GM18861 (cell line): ENCODE results near the gene CHMP4A.
A peak's percentile ranks its signal among the peaks of the same experiment; 100 is the strongest.

ENCODE experiments used
- ATAC-seq: cut with Tn5 transposase; IDR thresholded peaks from one replicate; pipeline ENCODE4 v1.9.1; 2021; ENCODE audit not compliant: unreplicated experiment

CHMP4A gene

GRCh38 chr14:24196071-24197055, 16.9 kb downstream of the CHMP4A start:
- peak; percentile 7 for ATAC-seq

GRCh38 chr14:24195186-24196070, 17.9 kb downstream of the CHMP4A start, which contains the start of gene TM9SF1:
TM9SF1 (minus strand) TSS chr14:24195441; CDS start chr14:24195019, 422 bp downstream.
- ATAC-seq = peak; percentile 78

GRCh38 chr14:24194873-24195185, 18.5 kb downstream of the CHMP4A start:
- ATAC-seq = no peak

- no peak for ATAC-seq
Measured at GRCh38 chr14:24194186-24194872, 19.0 kb downstream of the CHMP4A start.

- no peak for ATAC-seq
Measured at GRCh38 chr14:24192933-24193332, 20.4 kb downstream of the CHMP4A start.

GRCh38 chr14:24190416-24190815, 22.9 kb downstream of the CHMP4A start:
- ATAC-seq = no peak

DNA sequence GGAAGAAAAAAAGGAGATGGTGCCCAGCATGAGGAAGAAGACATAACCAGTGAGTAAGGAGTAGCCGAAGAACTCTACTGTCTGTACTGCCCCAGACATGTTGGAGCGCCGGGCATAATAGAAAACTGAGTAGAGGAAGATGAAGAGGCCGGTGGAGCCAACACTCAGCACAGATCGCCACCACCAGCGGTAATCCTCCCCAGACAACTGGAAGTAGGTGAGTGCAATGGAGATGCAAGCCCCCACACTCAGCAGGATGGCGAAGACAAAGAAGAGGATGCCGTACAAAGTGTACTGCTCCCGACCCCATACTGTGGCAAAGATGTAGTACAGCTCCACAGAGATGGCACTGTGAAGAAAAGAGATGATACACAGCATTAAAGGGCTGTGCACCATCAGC, 23.8 kb downstream of the CHMP4A start:
- no peak for ATAC-seq

DNA sequence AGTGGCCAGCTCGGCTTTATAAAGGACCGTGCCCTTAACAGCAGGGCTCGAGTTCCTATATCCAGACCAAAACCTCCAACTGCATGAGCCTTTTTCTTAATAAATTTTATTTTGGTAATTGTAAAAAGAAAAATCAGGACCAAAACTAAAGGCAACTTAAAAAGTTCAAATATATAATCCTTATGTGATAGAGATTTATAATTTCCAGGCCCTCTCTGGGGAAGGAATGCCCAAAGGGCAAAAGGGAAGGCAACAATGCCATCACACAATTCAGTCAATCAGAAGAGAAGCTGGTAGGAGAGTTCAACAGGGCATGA, 24.3 kb downstream of the CHMP4A start:
- ATAC-seq = no peak

GRCh38 chr14:24188251-24189058, 24.8 kb downstream of the CHMP4A start, which contains the start of gene IPO4:
IPO4 (minus strand) TSS chr14:24188816; CDS start chr14:24188787, 29 bp downstream.
- ATAC-seq = peak; percentile 82

DNA sequence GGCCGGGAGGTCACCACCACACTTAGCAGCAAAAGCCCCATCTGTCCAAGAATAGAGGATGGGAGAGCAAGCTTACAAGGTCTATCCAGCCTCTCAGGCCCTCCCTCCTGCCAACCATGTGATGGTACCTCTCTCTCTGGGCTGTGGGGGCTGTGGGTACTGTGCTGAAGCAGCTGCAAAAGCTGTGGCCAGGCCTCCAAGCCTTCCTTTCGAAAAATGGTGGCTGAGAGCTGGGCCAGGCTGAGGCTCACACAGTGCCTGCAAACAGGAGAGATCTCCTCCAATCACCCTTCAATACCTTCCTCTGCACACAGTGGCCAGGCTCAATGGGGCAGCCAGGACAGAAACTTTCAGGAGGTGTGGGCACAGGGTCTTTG, 25.8 kb downstream of the CHMP4A start:
- ATAC-seq = no peak

GRCh38 chr14:24186831-24187538, 26.3 kb downstream of the CHMP4A start:
- ATAC-seq = no peak

GRCh38 chr14:24185741-24186140, 27.5 kb downstream of the CHMP4A start:
- no peak for ATAC-seq

DNA sequence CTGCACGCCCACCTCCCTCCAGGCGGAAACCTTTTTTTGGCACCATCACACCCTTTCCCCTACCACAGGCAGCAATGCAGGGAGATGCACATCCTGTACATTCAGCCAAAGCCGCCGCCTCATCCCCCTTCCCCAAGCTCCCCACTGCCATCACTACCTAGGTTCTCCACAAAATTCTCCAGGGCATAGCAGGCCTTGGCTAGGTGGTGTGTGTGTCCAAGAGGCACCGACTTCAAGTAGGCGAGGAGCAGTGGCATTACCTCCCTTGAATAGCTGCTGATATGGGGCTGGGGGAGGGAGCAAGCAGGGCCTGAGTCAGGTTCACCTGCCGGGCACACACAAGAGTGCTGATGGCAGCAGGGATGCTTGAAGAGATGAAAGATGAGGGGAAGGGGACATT, 28.3 kb downstream of the CHMP4A start:
- no peak for ATAC-seq

GRCh38 chr14:24184104-24184970, 29.0 kb downstream of the CHMP4A start:
- ATAC-seq = no peak

DNA sequence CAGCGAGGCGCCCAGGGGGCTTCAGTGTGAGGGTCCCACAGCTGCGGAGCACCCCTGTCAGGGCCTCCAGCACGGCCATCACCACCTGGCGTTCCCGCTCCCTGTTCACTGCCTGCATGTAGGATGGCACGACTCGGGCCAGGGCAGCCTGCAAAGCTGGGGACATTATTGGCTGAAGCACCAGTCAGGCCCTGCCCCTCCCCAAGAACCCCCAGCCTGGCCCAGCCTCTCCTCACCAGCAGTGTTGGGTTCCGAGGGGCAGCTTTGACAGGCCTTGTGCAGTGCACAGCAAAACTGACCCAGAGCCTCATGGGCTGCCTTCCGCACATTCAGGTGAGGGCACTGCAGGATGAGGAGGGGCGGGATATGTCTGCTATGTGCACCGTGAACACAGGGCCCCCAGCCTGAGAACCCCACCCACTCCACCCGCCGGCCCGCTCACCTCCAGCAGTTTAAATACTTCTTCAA, 30.2 kb downstream of the CHMP4A start:
- no peak for ATAC-seq

DNA sequence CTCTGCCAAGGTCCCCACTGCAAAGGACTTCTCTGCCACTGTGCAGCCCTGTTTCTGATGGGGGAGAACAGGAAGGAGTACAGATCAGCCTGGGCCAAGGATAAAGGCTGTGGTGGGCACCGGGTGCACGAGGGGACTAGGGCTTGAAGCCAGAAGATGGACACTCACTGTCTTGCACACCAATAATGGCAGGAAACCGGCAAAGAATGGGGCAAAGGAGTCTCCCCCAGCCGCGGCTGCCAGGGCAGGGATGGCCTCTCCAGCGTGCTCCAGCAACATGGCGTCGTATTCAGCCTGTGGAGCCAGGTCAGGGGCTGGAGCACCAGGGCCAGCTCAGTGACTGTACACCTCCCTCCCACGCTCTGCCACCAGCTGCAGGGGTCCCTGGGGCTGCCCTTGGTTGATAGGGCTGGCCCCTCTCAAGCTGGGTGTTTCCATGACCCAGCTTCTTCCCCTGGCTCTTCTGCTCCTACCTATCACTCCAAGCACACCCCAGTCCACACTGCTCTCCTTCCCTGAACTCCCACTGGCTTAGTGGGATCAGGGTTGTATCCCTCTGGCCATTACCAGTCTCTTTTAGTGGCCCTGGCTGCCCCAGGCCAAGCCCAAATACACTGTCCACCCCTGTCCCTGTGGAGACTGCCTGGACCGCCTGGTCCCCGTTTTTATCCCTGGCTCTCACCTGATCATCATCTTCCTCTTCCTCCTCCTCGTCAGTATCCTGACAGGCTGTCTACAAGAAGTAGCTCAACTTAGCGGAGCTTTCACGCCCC, 31.0 kb downstream of the CHMP4A start:
- ATAC-seq = no peak

GRCh38 chr14:24181371-24182077, 31.8 kb downstream of the CHMP4A start:
- no peak for ATAC-seq
